ENCODE measurements around the gene GRIK4.

GRIK4 gene

DNA sequence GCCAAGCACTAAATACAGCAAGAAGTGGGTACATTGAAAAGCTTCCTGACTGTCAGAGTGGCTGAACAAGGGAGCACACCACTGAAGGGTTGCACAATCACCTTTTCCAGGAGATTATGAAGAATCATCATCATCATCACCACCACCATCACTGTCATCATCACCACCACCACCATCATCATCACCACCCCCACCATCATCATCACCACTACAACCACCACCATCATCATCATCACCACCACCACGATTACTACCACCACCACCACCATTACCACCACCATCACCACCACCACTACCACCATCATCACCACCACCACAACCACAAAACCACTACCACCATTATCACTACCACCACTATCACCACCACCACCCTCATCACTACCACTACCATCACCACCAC lies 364.4 kb downstream of the GRIK4 start:
- no peak for DNase-seq (ENCODE audit: low spot score in 2 of 2)
- no peaks in the 10 kb centered on the region for H3K36me3 ChIP-seq (replicated peaks)
- no peaks in the 10 kb centered on the region for H3K9me3 ChIP-seq
- no peaks in the 10 kb centered on the region for H3K4me1 ChIP-seq
- no peaks in the 10 kb centered on the region for H3K27me3 ChIP-seq (ENCODE audit: low read depth)
- in situ Hi-C loops (cut with MboI; ENCODE audit: low sequenced_read_pairs), result no loop called here
- H3K4me3 ChIP-seq, result no peak overlapping the region

DNA sequence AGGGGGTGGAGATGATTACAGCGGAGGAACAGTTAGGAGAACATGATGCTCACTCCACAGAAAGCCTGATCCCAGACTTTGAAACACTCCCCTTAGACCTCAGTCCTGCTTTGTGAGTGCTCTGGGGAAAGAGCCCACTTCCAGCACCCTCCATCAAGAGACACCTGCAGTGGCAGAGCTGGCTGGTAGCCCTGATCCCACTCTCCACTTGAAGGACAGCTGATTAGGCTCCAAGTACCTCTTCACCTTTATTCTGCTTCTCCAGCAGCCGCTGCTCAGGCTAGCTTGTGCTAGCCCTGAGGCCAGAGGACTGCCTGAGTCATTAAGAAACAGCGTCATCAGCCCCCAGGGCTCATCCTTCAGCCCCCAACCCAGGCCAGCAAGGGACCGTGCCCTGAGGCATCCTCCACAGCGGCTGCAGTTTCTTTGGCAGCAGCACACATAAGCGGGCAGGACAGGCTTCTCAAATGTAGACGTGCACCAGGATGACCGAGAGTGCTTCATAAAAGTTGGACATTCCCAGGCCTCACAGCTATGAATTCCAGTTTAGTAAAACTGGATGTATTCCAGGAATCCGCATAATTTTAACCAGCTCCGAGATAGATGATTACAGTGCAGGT lies 366.3 kb downstream of the GRIK4 start:
- Histone ChIP-seq H3K4me1 (no peaks in the 10 kb centered on the region), H3K27me3 (ENCODE audit: low read depth) (no peaks in the 10 kb centered on the region), H3K4me3 (no peak overlapping the region), H3K36me3 (replicated peaks) (no peaks in the 10 kb centered on the region), H3K9me3 (no peaks in the 10 kb centered on the region)
- DNase-seq (ENCODE audit: low spot score in 2 of 2), result no peak
- in situ Hi-C loops (cut with MboI; ENCODE audit: low sequenced_read_pairs), result no loop called here

DNA sequence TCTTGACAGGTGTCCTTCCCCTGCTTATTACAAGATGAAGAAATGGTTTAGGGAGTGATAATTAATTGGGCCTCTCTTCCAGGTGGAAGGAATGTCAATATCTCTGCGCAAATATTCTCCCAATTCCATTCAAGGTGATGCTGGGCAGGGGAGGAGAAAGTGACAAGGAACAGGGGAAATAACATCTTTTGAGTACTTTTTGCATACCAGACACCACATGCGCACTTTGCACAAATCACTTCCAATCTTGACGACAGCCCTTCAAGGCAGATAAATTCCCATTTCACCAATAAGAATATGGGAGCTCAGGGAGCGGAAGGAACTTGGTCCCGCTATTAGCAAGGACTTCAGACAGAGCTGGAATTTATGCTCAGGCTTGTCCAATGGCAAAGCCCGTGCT lies 367.2 kb downstream of the GRIK4 start:
- DNase-seq (ENCODE audit: low spot score in 2 of 2), result no peak
- no peaks in the 10 kb centered on the region for H3K9me3 ChIP-seq
- H3K36me3 ChIP-seq (replicated peaks), result no peaks in the 10 kb centered on the region
- H3K4me1 ChIP-seq, result no peaks in the 10 kb centered on the region
- H3K4me3 ChIP-seq, result no peak overlapping the region
- no peaks in the 10 kb centered on the region for H3K27me3 ChIP-seq (ENCODE audit: low read depth)
- in situ Hi-C loops (cut with MboI; ENCODE audit: low sequenced_read_pairs), result no loop called here

DNA sequence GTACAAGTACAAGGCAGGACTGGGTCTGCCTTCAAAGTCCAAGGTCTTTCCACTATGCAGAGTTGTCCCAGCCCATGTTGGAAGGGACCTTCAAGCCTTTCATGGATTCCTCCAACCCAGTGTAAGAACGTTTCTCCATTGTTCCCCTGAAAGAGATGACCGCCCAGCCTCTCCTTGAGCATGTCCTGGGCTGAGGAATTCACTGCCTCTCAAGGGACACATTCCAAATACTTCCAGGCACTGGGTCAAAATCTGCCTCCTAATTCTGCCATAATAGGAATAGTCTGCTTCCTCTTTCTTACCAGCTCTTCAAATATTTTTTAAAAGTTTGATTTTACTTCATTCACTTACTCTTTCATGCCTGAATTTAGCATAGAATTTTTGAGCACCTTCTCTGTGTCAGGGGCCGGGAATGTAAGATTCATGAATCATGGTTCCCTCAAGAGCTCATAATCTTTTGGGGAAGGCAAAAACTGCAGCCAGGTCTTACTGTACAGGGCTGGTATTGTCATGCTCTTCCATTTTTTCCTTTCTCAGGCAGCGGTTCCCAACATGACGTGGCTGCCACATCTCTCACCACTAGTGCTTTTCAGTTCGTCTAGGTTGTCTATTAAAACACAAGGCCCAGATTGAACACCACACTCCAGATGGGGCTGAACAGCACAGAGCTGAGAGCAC lies 369.1 kb downstream of the GRIK4 start:
- no peaks in the 10 kb centered on the region for H3K27me3 ChIP-seq (ENCODE audit: low read depth)
- no peak for DNase-seq (ENCODE audit: low spot score in 2 of 2)
- no peaks in the 10 kb centered on the region for H3K4me1 ChIP-seq
- in situ Hi-C loops (cut with MboI; ENCODE audit: low sequenced_read_pairs), result no loop called here
- no peak overlapping the region for H3K4me3 ChIP-seq
- H3K9me3 ChIP-seq, result no peaks in the 10 kb centered on the region
- no peaks in the 10 kb centered on the region for H3K36me3 ChIP-seq (replicated peaks)

DNA sequence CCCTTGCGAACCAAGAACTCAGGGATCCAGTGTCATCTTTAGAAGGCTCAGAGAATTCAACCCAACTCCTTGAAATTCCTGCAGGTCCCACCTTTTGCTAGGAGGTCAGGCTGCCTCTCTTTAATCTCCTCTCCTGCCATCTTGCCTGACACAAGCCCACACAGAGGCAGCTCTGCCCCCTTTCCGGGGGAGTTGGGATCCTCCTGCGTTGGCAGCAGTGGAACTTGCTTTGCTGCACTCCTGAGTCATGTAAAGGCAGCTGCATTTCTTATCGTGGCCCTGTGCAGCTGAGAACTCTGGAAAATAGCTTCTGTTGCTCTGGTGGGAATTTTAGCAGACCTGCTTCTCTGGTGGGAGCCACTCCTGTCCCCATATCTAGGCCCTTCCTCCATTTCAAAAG lies 370.0 kb downstream of the GRIK4 start:
- Histone ChIP-seq H3K9me3 (no peaks in the 10 kb centered on the region), H3K27me3 (ENCODE audit: low read depth) (no peaks in the 10 kb centered on the region), H3K4me1 (no peaks in the 10 kb centered on the region), H3K4me3 (no peak overlapping the region), H3K36me3 (replicated peaks) (no peaks in the 10 kb centered on the region)
- DNase-seq (ENCODE audit: low spot score in 2 of 2), result no peak
- in situ Hi-C loops (cut with MboI; ENCODE audit: low sequenced_read_pairs), result no loop called here

DNA sequence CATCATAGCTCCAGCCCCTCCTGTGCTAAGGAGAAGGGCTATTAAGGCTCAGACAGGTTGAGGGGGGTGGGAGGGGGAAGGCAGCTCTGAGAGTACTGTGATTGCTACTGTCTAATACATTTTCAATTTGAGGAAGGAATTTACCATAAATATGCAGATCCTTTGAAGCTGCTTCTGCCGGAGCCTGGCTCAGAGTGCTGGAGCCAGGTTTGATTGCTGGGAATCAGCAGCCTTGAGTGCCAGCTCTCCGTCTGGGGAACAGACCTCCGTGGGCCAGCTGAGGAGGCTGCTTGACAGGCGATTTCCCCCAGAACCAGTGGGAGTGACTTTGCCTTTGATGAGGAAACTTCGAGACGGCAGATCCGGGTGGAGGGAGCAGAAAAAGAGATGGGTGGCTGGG lies 370.6 kb downstream of the GRIK4 start:
- H3K36me3 ChIP-seq (replicated peaks), result no peaks in the 10 kb centered on the region
- H3K27me3 ChIP-seq (ENCODE audit: low read depth), result no peaks in the 10 kb centered on the region
- DNase-seq (ENCODE audit: low spot score in 2 of 2), result no peak
- H3K4me3 ChIP-seq, result no peak overlapping the region
- H3K4me1 ChIP-seq, result no peaks in the 10 kb centered on the region
- in situ Hi-C loops (cut with MboI; ENCODE audit: low sequenced_read_pairs), result no loop called here
- H3K9me3 ChIP-seq, result no peaks in the 10 kb centered on the region

DNA sequence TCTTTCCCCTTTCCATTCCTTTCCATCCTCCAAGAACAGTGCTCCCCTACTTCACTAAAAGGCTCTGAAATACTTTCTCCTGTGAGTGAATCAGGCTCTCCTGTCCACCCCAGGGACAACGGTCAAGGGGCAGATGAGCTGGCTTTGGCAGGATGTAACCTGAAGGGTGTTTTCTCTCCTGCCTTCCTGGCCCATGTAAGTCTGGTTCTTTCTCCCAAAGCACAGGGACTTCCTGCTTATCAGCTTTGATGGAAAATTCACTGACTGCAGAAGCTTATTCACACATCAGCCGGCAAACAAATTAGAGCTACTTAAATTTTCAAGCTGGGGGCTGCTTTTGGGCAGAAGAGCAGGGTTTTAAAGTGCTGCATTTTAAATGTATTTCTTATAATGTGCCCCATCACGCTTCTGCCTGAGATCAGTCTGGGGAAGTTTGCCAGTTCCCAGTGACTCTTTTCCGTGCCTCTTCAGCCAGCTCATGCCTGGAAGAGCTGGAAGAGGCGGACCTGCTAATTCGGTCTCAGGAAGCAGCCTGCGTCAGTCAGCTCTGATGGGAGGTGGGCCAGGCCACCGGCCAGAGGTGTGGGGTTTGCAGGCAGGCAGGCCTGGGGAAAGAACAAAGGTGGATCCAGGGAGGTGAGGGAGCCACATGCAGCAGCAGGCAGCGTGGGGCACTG lies 372.0 kb downstream of the GRIK4 start:
- Histone ChIP-seq H3K36me3 (replicated peaks) (no peaks in the 10 kb centered on the region), H3K9me3 (no peaks in the 10 kb centered on the region), H3K27me3 (ENCODE audit: low read depth) (no peaks in the 10 kb centered on the region), H3K4me3 (no peak overlapping the region), H3K4me1 (no peaks in the 10 kb centered on the region)
- in situ Hi-C loops (cut with MboI; ENCODE audit: low sequenced_read_pairs), result no loop called here
- no peak for DNase-seq (ENCODE audit: low spot score in 2 of 2)

DNA sequence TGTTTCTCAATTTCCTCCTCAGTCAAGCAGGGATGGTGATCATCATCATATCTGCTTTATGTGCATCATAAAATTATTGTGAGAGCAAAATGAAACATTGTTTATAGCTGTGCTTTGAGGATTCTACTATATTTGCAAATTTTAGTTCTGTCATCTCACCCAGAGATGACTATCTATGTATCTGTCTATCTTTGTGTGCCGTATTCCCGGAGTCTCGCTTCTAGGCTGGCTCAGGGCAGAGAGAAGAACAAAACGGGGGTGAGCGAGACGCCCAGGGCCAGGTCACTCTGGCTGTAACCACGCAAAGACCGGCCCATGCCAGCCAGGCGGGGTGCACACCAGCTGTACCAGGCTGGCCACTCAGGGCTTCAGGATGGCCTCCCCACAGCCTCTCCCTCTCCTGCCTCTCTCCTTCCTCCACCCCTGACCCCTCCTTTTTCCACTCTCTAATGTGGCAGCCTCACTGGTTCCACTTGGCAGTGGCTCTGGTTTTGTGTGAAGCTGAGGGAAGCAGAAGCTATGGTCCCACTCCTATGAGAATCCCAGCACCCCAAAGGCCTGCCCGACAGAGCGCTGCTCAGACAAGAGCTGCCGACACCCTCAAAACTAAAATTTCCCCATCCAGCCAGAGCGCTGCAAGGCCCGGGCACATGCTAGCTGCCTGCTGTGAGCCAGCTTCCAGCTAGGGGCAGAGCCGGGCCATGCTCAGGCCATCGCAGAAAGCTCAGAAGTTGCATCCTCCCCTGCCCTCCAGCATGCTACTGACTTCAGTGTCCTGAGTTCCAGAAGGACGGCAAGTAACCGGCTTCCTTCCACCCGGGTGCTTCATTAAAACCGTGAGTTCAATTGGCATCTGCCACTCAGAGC lies 372.8 kb downstream of the GRIK4 start:
- in situ Hi-C loops (cut with MboI; ENCODE audit: low sequenced_read_pairs), result no loop called here
- no peak for DNase-seq (ENCODE audit: low spot score in 2 of 2)
- H3K36me3 ChIP-seq (replicated peaks), result no peaks in the 10 kb centered on the region
- no peak overlapping the region for H3K4me3 ChIP-seq
- no peaks in the 10 kb centered on the region for H3K27me3 ChIP-seq (ENCODE audit: low read depth)
- H3K9me3 ChIP-seq, result no peaks in the 10 kb centered on the region
- H3K4me1 ChIP-seq, result no peaks in the 10 kb centered on the region

DNA sequence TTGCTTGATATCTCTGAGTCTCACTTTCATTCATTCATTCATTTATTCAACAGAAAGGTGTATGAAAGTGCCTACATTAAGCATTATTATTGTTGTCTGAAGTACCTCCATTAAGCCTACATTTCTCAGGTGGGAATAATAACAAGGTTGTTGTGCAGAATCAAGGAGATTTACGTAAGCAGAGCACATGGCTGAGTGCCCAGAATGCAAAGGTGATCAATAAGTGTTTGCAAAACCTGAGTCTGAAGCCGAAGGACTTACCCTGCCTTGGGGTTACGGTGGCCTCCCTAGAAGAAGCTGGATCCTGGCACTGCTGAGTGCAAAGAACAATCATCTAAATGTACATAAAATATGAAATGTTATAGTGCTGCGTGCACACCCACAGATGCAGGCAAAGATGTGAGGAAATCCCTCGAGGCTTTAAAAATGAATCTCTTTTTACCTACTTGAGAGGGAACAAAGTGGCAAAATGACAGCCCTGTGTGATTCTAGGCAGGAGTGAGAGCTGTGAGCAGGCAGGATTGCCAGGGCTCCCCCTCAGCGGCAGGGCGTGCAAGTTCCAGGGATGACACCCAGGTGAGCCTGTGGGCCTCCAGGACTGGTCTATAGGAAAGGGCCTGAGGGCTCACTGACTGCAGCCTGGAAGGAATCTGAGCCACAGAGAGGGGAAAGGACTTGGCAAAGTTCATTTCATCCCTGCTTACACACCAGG lies 379.2 kb downstream of the GRIK4 start:
- no peak overlapping the region for H3K4me3 ChIP-seq
- H3K36me3 ChIP-seq (replicated peaks), result no peaks in the 10 kb centered on the region
- in situ Hi-C loops (cut with MboI; ENCODE audit: low sequenced_read_pairs), result no loop called here
- no peaks in the 10 kb centered on the region for H3K9me3 ChIP-seq
- no peak for DNase-seq (ENCODE audit: low spot score in 2 of 2)
- H3K4me1 ChIP-seq, result peaks cover 7% of the 10 kb centered on the region
- no peaks in the 10 kb centered on the region for H3K27me3 ChIP-seq (ENCODE audit: low read depth)

DNA sequence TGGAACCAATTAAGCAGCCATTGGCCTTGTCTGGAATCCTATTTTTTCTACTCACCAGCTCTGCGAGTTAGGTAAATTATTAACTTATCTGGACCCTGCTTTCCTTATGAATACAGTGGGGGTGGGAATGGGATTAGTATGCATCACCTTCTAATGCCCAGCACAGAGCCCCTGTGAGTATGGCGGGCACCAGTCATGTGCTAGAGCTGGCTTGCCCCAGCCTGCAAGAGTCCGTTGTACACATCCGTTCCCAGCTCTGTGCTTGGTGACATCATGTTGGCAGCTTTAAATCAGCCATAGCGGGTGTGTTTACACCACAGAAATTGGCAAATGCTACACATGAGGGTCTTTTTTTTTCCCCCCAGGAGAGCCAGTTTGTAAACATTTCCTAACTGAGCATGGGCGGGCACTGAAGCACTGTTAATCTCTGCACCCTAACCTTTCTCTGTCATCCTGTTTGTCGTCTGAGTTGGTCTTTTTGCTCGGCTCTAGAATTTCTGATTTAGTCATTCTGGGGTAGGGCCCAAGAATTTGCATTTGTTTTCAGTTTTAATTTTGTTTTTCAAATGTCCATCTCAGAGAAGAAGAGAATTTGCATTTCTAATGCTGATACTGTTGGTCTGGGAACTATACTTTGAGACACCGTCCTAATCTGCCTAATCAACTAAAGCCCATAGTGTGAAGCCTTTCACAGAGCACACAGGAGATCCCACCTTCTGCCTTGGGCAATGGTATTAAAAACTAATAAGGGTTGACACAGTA lies 382.1 kb downstream of the GRIK4 start:
- H3K9me3 ChIP-seq, result no peaks in the 10 kb centered on the region
- no peak overlapping the region for H3K4me3 ChIP-seq
- DNase-seq (ENCODE audit: low spot score in 2 of 2), result peak in 1 of 2 experiments; percentile 12
- H3K4me1 ChIP-seq, result peaks cover 7% of the 10 kb centered on the region
- no peaks in the 10 kb centered on the region for H3K27me3 ChIP-seq (ENCODE audit: low read depth)
- in situ Hi-C loops (cut with MboI; ENCODE audit: low sequenced_read_pairs), result no loop called here
- H3K36me3 ChIP-seq (replicated peaks), result no peaks in the 10 kb centered on the region

DNA sequence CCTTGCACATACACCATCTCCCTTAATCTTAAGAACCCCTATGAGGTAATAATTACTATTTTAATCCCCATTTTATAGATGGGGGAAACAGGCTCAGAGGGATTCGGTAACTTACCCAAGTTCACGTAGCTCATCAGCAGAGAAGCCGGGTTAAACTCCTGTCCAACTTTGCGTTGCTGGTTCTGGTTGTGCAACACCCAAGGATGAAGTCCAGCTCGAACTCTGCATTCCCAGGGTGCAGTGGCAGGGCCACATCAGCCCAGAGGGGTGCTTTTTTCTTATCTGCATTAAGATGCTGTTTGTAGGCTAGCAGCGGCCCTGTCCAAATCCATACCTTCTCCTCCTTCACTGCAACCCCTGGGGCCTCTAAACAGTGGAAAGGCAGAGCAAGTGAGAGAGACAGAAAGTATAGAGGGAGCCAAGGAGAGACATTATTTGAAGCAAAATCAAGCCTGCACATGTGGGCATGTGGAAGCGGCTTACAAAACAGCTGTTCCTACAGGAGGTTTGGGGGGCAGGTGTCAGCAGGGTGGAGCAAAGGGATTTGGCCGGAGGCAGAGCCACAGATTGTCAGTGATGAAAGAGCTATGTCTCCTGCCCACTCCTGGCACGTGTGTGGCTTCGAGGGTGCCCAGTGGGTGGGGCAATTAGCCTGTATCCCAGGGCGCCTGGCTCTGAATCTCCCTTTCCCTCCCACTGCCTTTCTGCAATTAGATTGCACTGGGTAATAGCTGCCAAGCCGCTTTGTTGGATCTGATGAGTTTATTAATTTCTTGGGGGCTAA lies 382.8 kb downstream of the GRIK4 start:
- in situ Hi-C loops (cut with MboI; ENCODE audit: low sequenced_read_pairs), result no loop called here
- H3K4me3 ChIP-seq, result no peak overlapping the region
- no peaks in the 10 kb centered on the region for H3K9me3 ChIP-seq
- no peak for DNase-seq (ENCODE audit: low spot score in 2 of 2)
- no peaks in the 10 kb centered on the region for H3K27me3 ChIP-seq (ENCODE audit: low read depth)
- H3K36me3 ChIP-seq (replicated peaks), result no peaks in the 10 kb centered on the region
- peaks cover 7% of the 10 kb centered on the region for H3K4me1 ChIP-seq

DNA sequence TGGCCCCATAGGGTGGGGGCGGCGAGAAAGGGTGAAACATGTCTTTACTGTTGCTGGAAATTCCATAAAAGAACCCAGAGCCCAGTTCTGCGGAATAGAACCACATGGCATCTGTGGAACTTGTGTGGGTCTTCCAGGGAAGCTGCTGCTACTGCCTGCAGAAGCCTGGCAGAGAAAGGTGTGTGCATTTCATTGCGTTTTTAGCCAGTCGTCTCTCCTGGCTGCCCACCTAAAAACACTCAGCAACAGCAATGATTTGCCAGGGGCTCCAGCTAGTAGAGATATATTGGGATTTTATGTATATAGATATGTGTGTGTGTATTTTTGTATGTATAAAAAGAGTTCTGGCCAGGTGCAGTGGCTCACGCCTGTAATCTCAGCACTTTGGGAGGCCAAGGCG lies 385.1 kb downstream of the GRIK4 start:
- Histone ChIP-seq H3K27me3 (ENCODE audit: low read depth) (no peaks in the 10 kb centered on the region), H3K4me3 (no peak overlapping the region), H3K4me1 (peaks cover 7% of the 10 kb centered on the region), H3K36me3 (replicated peaks) (no peaks in the 10 kb centered on the region), H3K9me3 (no peaks in the 10 kb centered on the region)
- no peak for DNase-seq (ENCODE audit: low spot score in 2 of 2)
- in situ Hi-C loops (cut with MboI; ENCODE audit: low sequenced_read_pairs), result no loop called here
